ENCODE data around the gene KLF16. TPM values are rescaled to one million over a fixed set of nuclear protein-coding genes. Genes with fewer than 3 reads are reported as not detected.

KLF16 gene
- total RNA-seq, 1 experiment from 2014 or later = 8.4 TPM

- DNase-seq (ENCODE audit: low read depth) = no peak
These were observed 20.3 kb downstream of the KLF16 start for GRCh38 chr19:1843116-1843515.

DNA sequence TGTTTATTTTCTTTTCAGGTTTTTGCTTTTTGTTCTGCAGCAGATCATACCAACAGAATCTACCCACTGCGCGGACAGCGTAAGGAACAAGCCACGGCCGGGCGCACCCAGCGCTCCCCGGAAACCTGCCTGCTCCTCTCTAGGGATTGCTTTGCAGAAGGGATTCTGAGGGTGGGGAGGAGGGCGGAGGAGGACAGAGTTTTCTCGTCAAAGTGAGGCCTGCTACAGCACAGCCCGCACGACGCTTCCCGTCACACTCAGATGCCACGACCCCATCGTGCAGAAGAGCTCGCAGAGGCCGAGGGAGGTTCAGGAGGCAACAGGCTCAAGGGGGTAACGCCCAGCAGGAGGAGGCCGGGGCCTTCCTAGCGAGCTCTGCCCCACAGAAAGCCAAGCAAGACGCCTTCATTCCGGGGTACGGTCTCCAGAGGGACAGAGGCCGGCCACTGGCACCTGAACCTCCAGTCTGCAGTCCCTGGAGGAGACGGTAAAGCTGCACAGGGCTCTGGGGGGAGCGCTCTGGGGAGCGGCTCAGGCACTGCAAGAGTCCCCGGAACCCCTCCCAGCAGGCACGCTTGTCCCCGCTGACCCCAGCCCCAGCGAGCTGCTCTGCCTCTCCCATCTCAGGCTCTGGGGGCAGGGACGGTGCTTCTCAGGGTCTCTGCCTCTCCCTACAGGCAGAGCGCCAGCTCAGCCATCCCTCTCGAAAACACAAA lies 22.0 kb downstream of the KLF16 start:
- no peak for DNase-seq (ENCODE audit: low read depth)

- no peak for DNase-seq (ENCODE audit: low read depth)
These were observed 22.8 kb downstream of the KLF16 start for GRCh38 chr19:1840541-1841115.

DNA sequence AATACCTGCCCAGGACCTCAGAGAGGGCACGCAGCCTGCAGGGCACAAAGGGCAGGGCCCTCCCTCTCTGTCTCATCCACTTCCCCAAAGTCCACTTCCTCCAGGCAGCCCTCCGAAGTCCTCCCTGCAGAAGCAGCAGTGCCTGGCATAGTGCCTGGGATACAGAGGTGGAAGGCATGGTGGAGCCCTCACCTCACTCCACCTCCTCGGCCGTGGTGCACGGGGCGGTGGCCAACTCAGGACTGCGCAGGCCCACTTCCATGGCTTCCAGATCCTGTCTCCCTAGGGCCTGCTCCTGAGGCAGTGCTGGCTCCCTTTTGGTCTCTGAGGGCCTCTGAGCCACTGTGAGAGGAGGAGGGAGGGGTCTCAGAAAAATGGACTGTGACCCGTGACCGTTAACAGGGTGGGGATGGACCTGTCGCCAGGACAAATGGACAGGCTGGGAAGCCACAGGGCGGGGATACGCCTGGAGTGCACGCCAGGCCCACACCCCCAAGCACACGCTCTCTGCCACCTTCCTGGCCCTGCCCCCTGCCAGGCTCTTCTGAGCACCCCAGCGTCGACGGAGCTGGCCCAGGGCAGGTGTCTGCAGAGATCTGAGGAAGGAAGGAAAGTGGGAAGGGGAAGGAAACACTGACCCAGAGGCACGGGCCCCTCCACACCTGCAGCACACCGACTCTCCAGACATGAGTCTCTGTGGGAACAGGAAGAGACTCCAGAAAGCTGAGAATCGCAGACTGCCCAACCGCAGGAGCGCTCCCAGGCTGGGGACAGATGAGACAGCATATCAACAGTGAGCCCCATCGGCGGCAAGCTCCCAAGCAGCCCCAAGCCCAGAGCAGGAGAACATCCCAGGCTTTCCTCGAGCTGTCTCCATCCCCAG lies 23.5 kb downstream of the KLF16 start:
- no peak for DNase-seq (ENCODE audit: low read depth)

- DNase-seq (ENCODE audit: low read depth) = no peak
These were observed 25.7 kb downstream of the KLF16 start for GRCh38 chr19:1837625-1838105.

DNA sequence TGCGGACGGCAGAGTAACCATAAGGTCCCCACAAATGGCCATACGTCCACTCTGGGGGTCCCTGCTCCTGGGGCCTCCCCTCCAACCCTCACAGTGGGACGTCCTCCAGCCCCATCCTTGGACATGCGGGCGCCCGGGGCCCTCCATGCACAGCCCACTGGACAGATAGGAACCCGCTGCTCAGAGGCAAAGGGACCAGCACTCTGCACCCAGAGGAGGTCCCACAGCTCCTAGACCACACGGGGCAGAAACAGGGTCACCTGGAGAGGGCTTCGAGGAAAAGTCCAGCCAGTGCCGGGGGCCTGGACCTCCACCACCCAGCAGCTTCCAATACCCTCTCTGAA lies 26.2 kb downstream of the KLF16 start:
- no peak for DNase-seq (ENCODE audit: low read depth)

- no peak for DNase-seq (ENCODE audit: low read depth)
These were observed 26.7 kb downstream of the KLF16 start for GRCh38 chr19:1836458-1837221.

- DNase-seq (ENCODE audit: low read depth) = no peak
These were observed 29.8 kb downstream of the KLF16 start for GRCh38 chr19:1833540-1833939.

GRCh38 chr19:1832046-1832663 lies 31.2 kb downstream of the KLF16 start:
- DNase-seq (ENCODE audit: low read depth) = no peak

DNA sequence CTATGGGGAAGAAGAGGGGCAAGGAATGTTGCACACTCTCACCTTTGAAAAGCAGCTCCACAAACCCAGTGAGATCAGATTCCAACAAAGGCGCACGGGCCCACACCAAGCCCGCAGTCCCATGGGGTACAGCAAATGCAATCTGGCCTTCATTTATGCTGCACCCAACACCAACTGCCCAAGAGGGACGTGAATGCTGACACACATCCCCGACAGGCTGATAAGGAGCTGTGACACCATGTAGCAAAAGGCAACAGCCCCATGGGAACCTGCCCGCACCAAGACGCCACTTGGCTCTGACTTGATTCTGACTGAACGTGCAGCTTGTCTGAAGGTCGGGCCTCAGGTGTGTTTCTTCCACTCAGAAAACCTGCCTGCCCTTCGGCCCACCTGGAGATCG lies 32.4 kb downstream of the KLF16 start:
- DNase-seq (ENCODE audit: low read depth) = no peak

- no peak for DNase-seq (ENCODE audit: low read depth)
These were observed 32.8 kb downstream of the KLF16 start for GRCh38 chr19:1830568-1830967.

- no peak for DNase-seq (ENCODE audit: low read depth)
These were observed 33.4 kb downstream of the KLF16 start for GRCh38 chr19:1829958-1830357.

DNA sequence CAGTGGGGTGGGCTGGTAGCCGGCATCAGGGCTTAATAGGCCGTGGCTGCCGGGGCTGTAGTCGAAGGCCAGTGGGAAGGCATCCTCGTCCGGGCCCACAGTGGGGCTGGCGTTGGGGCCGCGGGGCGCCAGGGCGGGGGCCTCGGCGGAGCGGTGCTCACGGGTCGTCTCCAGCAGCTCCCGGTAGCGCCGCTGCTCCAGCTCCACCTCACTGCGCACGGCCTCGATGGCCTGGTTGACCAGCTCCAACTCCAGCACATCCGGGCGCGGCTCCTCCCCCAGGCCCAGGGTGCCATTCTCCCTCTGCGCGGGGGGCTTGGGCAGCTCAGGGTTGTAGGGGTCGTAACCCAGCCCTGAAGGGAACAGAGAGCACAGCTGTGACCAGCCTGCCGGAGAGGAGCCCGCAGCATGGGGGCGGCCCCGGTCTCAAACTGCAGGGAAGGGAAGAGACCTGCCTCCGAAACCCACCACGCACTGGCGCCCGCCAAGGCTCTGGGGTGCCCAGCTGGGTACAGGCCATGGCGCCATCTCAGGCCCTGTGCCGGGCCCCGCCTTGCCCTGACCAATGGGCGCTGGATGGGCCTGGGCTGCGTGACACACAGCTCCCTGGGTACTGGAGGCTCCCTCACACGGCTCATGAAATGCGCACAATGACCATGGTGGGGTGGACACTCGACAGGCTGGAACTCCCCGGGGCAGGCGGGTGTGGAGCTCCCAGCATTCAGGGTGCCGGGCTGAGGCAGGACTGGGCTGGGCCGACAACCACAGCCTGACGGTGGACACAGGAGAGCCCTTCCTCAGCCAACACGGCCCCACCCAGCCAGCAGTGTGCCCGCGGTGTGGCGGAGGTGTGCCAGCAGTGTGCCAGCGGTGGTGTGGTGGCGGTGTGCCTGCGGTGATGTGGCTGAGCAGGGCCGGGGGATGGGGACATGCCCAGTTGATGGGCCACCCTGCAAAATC lies 34.8 kb downstream of the KLF16 start:
- DNase-seq (ENCODE audit: low read depth) = no peak

DNA sequence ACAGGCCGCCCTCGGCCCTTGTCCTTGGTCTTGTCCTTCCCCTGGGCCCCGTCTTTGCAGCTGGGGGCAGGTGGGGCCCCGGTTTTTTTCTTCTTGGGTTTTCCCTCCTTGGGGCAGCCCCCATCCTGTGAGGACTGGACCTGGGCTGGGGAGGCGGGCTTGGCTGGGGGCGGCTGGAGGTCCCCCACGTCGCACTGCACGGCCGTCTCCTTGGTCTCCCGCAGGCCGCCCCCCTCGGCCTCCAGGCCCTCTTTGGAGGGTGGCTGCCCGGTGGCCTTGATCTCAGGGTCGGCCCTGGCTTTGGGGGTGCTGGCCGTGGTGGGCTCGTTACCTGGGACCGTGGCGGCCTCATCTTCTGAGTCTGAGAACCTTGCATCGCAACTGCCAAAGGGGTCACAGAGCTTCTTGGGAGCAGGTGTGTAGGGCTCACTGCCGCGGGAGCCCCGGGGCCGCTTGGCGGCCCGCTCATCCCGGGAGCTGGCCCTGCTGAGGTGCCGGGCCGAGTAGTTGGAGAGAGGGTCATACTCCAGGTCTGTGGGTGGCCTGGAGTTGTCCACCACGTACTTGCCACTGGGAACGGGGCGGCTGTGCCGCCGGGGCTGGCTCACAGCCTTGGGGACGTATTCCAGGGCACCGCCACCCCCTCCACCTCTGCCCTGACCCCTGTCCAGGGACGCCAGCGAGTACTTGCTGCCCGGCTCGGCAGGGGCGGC lies 35.7 kb downstream of the KLF16 start:
- DNase-seq (ENCODE audit: low read depth) = no peak

DNA sequence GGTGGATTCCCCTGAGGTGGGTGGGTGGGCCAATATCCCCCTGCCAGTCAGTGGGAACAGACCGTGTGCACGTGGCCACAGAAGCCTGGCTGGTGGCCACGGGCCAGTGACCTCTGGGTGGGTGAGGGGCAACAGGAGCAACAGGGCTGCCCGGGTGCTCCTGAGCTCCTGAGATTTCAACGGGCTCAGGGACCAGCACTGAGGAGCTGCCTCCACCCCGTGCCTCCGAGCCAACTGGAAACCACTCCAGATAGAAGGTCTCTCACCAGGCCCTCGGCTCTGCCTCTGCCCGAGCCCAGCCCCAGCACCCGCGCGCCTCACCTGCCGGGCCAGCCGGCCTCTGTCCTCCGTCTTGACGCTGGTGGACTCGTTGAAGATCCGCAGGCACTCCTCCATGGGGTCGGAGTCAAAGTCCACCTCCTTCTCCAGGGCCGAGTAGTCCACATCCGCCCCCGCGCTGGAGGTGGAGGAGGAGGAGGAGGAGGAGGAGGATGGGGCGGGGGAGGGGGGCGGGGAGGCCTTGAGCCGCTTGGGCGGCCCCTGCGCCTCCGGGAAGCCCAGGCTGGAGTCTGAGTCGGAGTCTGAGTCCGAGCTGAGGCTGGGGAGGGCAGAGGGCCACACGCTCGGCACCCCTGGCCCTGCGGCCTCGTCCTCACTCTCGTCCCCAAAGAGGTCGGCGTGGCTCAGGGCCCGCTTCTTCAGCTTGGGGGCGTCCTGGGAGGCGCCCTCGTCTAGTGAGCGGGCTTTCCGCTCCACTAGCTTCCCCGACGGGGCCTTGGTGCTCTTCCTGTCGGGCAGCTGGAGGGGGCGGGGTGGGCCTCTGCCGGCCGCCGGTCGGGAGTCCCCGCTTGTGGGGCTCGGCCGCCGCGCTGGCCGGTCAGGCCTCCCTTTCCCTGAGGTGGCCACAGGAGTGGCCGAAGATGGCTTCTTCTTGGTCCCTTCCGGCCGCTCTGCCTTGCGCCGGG lies 36.5 kb downstream of the KLF16 start:
- DNase-seq (ENCODE audit: low read depth) = no peak

DNA sequence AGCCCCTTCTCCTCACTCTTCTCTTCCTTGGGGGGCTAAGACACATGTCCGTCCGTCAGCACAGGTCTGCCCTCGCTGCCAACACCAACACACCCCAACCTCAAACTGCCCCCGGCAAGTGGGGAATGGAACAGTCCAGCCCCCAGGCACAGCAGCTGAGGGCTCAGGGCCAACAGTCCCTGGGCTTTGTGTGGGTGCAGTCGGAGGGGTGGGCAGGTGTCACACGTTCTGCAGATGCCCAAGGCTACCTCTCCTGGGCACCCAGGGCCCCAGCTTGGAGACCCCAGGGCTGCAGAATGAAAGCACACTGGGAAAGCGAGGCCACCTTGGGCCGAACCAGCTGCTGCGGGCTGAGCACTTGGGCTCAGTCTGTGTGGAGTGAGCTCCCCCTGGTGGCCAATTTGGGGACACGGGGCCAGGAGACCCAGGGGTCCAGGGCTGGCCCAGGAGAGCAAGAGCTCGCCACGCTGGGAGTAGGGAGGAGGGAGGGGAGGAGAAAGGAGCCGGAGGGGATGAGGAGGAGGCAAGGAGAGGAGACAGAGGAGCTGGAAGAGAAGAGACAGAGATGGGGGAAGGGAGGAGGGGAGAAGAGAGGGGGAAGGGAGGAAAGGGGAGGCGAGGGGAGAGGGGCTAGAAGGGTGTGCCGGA lies 37.3 kb downstream of the KLF16 start:
- DNase-seq (ENCODE audit: low read depth) = peak; percentile 46

GRCh38 chr19:1824252-1824622 lies 39.1 kb downstream of the KLF16 start:
- no peak for DNase-seq (ENCODE audit: low read depth)
